B cell (primary cell): ENCODE data around the gene DIP2B.

Experiments used
- CTCF ChIP-seq: fragments of 200-600 bp; IDR thresholded peaks from one replicate; pipeline ENCODE4 v1.8.0; 2022; ENCODE audit warnings: antibody characterized with exemption, mild to moderate bottlenecking
- EZH2 ChIP-seq: IDR thresholded peaks from 2 replicates; pipeline ENCODE4 v1.6.1; 2012; ENCODE audit warnings: borderline replicate concordance, low read depth, mild to moderate bottlenecking, moderate library complexity, low read length; ENCODE audit not compliant: insufficient read depth, poor library complexity, severe bottlenecking

DNA sequence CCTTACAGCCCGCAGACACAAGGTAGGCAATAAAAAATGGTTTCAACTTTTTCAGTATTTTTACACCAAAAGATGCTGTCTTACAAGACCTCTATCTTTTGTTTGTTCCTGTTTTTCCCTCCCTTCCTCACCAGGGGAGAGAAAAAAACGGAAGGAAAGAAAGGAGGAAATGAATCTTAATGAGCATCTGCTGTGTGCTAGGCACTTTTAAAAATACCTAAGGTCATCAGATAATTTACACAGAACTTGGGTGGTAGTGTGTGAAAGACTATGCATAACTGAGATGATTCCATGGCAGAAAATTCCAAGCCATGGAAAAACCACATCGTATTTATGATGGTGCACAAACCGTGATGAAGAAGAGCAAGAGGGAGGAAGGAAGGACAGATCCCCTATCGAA lies 121.2 kb downstream of the DIP2B start:
- no peak for TF ChIP-seq CTCF
- TF ChIP-seq EZH2 = no peak
